Kidney epithelial cell (primary cell): ENCODE results near the gene CHID1. TPM values are rescaled to one million over a fixed set of nuclear protein-coding genes. Genes with fewer than 3 reads are reported as not detected.

Source experiments
- DNase-seq: peaks from one replicate; pipeline ENCODE4 v3.0.0-alpha.2; 2010; ENCODE audit warnings: low read depth
- H3K27me3 ChIP-seq: 2 replicates; pipeline ENCODE4 v1.6.0; 2011; ENCODE audit warnings: low read length; ENCODE audit not compliant: control insufficient read depth, insufficient read depth
- H3K36me3 ChIP-seq: 2 replicates; pipeline ENCODE4 v1.5.1; 2011; ENCODE audit warnings: low read length; ENCODE audit not compliant: control insufficient read depth, insufficient read depth
- H3K4me3 ChIP-seq: 2 replicates; pipeline ENCODE4 v1.5.1; 2011; ENCODE audit warnings: low read depth, mild to moderate bottlenecking, control low read depth, low read length
- CTCF ChIP-seq: IDR thresholded peaks from 2 replicates; pipeline ENCODE4 v1.5.1; 2011; ENCODE audit warnings: mild to moderate bottlenecking, moderate library complexity, low read length, control low read depth, inconsistent platforms; ENCODE audit not compliant: insufficient read depth, poor library complexity, severe bottlenecking
- total RNA-seq: library from RNA; depleted of rRNA; stranded (reverse); fragments of >200 nt; gene quantifications from 2 replicates; pipeline ENCODE4 v1.2.3, GENCODE V29; 2015

CHID1 gene
- total RNA-seq, 1 donor from 2014 or later, result 90.0 TPM

GRCh38 chr11:826227-826621 is 84.4 kb downstream of the CHID1 start:
- no peak for TF ChIP-seq CTCF
- DNase-seq, result no peak
- Histone ChIP-seq H3K36me3 (peaks cover 4% of the 10 kb centered on the region), H3K27me3 (peaks cover 2% of the 10 kb centered on the region), H3K4me3 (no peak overlapping the region)

- H3K4me3 ChIP-seq, result no peak overlapping the region
- TF ChIP-seq CTCF, result no peak
- H3K27me3 ChIP-seq, result peaks cover 2% of the 10 kb centered on the region
- DNase-seq, result no peak
- H3K36me3 ChIP-seq, result peaks cover 4% of the 10 kb centered on the region
These were observed 85.0 kb downstream of the CHID1 start for GRCh38 chr11:825366-826226.

GRCh38 chr11:824942-825341 is 85.7 kb downstream of the CHID1 start:
- Histone ChIP-seq H3K4me3 (no peak overlapping the region), H3K27me3 (peaks cover 2% of the 10 kb centered on the region), H3K36me3 (peaks cover 4% of the 10 kb centered on the region)
- no peak for TF ChIP-seq CTCF
- DNase-seq, result no peak

- DNase-seq, result no peak
- TF ChIP-seq CTCF, result no peak
These were observed 86.2 kb downstream of the CHID1 start for GRCh38 chr11:824292-824880.

GRCh38 chr11:823441-824291 is 86.9 kb downstream of the CHID1 start:
- TF ChIP-seq CTCF, result no peak
- no peak for DNase-seq
- Histone ChIP-seq H3K36me3 (peaks cover 4% of the 10 kb centered on the region), H3K4me3 (no peak overlapping the region), H3K27me3 (peaks cover 2% of the 10 kb centered on the region)

More at GRCh38 chr11:824292-824880, 86.2 kb downstream of the CHID1 start:
- no peak overlapping the region for H3K4me3 ChIP-seq
- H3K27me3 ChIP-seq, result peaks cover 2% of the 10 kb centered on the region
- peaks cover 4% of the 10 kb centered on the region for H3K36me3 ChIP-seq
